T1000 (cell line): ENCODE measurements around the gene CHST8.

Experiments
- DNase-seq: peaks from one replicate; lab custom pipeline; 2025; ENCODE audit warnings: mixed read lengths; lab: John Stamatoyannopoulos, UW

Gene CHST8

GRCh38 chr19:33795370-33796163, 173.8 kb downstream of the CHST8 start:
- DNase-seq = peak; percentile 16

DNA sequence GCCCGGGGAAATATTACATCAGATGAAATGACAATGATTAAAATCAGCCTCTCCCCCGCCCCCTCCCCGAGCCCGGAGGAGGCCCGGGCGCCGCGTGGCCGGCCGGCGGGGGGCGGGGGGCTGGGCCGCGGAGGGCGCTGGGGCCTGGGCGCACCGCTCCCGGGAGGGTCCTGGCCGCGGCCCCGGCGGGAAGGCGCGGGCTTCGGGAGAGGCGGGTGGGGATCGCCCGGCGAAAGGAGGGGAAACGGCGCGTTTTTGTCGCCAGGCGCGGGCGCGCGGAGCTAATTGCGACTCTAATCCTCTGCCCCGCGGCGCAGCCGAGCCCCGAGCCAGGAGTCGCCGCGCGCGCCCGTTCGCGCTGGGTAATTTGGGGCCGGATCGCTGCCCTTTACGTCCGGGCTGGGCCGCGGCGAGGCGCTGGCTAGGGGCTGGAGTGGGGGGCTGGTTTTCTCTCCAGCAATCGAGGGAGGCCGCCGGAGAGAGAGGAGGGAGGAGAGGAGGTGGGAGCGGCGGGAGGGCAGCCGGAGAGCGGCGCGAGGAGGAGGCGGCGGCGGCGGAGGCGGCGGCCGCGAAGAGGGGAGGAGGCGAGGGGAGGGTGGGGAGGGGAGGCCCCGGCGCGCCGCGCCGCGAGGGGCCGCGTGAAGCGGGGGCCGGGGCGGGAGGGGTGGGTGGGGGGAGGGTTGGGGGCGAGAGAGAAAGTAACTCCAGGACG, 174.6 kb downstream of the CHST8 start, which contains the start of gene KCTD15:
KCTD15 (plus strand) TSS at position 707 of the 712 bp plus-strand sequence. CDS start 3,585 bp downstream, outside the sequence.
- no peak for DNase-seq

GRCh38 chr19:33797802-33798671, 176.3 kb downstream of the CHST8 start:
- DNase-seq = no peak

- no peak for DNase-seq
Measured at GRCh38 chr19:33798681-33799111, 176.9 kb downstream of the CHST8 start.

DNA sequence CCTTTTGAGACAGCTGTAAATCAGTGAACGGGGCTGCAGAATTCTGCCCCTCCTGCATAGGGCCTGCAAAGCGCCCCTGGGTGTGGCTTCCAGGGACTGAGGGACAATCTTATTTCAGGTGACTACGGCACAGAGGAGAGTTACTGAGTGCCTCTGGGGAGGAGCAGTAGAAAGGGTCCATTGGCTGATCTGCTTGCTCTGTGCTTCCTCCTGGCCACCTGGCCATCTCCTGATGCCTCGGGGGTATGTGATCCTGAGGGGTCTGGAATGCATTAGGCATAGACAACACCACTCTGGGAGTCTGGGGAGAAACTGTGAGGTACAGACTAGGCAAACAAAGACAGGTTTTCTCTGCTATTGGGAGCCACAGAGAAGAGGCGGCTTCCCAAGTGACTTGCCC, 177.7 kb downstream of the CHST8 start:
- no peak for DNase-seq

DNA sequence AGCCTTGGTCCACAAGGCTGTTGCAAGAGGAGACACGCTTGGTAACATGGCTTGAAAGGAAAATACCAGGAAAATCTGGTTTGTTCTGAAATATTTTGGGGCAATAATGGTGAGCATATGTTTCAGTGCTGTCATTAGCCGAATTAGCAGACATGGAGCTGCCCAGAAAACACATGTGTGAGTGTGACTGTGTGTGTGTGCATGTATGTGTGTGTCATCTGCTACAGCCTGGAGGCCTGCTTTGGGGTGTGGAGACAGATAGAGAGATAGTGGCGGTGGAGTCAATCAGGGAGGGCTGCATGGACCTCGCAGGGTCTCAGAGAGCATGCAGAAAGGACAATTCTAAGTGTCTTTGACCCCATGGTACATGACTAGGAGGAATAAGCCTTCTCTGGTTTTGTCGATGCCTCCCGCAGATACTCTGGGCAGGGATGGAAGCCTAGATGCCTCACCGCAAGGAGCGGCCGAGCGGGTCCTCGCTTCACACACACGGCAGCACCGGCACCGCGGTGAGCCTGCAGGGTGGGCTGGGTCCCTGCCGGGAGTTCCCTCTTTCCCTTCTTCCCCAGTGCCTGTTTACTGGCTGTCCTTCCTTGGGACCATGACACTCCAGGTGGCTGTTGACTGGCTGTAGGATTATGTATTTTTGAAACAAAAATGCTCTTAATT, 178.4 kb downstream of the CHST8 start:
- no peak for DNase-seq

- no peak for DNase-seq
Measured at GRCh38 chr19:33801411-33801810, 179.7 kb downstream of the CHST8 start.

GRCh38 chr19:33802001-33802400, 180.2 kb downstream of the CHST8 start:
- no peak for DNase-seq

DNA sequence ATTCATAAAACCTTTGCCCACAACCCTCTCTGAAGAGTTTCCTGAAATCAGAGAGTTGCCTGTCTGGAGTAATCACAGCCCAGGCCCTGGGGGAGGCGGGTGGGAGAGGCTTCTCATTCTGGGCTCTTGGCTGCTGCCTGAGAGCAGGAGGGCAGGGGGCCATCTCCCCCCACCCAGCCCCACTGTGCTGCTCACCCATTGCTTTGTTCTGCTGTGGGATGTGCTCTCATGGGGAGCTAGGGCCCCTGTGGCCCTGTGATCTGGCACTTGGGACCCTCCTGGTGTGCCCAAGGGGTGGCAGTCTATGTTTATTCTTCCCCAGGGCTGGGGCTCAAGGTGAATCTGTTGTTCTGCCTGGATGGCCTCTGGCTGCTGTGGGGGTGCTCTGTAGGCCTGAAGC, 181.0 kb downstream of the CHST8 start:
- DNase-seq = no peak

DNA sequence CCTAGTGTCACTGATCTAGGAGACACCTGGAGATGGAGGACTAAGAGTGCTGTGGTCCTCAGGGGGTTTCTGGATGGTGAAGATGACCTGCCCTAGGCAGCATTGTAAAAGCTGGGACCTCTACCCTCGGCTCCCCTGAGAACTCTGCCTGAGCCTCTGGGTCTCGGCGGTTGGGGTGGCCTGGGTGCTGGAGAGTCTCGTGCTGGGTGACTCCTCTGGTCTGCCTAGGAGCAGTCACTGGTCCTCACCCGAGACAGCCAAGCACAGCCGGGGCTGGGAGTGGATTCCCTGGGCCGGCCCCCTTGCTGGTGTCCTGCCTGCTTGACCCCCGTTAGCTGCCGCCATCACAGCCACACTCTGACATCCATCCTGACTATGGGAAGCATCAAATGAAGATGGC, 181.6 kb downstream of the CHST8 start:
- DNase-seq = no peak

- no peak for DNase-seq
Measured at GRCh38 chr19:33804021-33804799, 182.5 kb downstream of the CHST8 start.

DNA sequence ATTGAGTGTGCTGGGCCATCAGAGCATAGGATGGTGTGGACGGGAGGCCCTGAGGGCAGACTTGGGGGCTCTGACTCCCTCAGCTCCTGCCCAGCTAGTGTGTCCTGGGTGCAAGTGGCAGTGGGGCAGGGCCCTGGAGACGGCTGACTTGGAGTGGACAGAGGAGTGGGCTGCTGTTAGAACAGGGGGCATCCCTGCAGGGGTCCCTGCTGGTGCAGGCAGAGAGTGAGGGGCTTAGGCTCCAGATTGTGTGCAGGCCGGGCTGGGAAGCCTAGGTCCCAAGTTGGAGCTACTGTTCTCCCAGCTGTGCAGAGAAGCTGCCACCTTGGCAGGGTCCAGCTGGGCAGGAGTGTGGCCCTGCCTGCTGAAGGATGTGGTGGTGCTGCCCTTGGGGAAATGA, 183.6 kb downstream of the CHST8 start:
- DNase-seq = no peak

DNA sequence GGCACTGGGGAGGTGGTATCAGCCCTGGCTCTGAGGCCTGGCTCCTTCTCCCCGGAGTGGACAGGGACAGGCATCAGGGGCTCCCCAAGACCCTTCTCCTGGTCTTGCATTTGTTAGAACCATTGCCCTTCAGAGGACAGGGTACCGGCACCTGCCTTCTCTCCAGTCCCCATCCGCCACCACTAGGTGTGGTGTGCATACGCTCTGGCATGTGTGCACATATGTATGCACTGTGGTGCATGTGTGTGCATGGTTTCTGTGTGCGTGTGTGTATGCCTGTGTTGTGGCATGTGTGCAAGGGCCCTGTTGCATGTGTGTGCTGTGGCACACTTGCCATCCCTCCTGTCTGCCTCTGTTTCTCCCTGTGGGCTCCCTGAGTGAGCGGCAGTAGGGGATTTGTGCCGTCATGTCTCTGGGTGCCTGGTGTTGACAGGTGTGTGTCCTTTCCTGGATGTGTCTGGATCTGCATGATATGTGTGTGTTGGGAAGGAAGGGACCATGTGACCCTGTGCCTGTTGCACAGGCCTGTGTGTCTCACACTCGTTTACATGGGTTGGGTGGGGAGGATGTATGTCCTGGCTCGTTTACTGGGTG, 184.2 kb downstream of the CHST8 start:
- no peak for DNase-seq

GRCh38 chr19:33806434-33806881, 184.7 kb downstream of the CHST8 start:
- no peak for DNase-seq

GRCh38 chr19:33808399-33808798, 186.6 kb downstream of the CHST8 start:
- DNase-seq = no peak

DNA sequence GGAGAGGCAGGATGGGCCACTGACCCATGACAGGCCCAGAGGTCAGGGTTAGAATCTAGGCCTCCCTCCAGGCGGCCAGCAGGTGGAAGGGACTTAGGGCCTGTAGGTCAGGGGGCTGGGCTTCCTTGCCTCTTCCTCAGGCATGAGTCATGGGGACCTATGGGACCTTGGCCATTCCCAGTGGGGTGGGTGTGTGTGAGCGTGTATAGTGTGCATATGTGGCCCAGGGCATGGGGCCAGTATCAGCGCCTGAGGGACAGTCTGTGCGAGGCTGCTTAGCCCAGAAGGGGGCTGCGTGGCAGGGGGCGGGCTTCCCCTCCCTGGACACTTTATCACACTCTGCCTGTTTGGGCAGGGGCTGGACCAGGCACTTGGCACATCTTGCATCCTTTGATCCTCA, 188.2 kb downstream of the CHST8 start:
- peak; percentile 21 for DNase-seq

DNA sequence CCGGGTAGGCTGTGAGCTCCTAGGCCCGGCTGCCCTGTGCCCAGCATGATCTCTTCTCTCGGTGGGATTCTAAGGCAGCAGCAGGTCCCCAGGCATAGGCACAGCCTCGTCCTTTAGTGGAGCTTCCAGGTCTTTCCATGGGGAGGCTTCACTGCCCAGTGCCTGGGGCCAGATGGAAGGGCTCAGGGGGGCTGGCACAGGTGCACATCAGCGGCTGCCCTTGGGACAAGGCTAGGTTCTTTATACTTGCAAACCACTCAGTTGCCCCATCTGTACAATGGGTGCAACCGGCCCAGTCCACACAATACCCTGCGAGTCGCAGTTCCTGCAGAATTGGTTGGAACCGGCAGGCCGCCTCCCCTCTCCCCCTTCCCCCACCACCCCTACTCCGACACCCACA, 189.1 kb downstream of the CHST8 start:
- no peak for DNase-seq

DNA sequence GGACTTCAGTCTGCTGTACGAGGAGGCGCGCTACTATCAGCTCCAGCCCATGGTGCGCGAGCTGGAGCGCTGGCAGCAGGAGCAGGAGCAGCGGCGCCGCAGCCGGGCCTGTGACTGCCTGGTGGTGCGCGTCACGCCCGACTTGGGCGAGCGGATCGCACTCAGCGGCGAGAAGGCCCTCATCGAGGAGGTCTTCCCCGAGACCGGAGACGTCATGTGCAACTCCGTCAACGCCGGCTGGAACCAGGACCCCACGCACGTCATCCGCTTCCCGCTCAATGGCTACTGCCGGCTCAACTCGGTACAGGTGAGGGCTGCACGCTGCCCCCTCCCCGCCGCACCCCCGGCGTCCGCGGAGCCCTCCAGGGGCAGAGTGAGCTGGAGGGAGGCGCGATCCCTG, 189.5 kb downstream of the CHST8 start:
- no peak for DNase-seq

DNA sequence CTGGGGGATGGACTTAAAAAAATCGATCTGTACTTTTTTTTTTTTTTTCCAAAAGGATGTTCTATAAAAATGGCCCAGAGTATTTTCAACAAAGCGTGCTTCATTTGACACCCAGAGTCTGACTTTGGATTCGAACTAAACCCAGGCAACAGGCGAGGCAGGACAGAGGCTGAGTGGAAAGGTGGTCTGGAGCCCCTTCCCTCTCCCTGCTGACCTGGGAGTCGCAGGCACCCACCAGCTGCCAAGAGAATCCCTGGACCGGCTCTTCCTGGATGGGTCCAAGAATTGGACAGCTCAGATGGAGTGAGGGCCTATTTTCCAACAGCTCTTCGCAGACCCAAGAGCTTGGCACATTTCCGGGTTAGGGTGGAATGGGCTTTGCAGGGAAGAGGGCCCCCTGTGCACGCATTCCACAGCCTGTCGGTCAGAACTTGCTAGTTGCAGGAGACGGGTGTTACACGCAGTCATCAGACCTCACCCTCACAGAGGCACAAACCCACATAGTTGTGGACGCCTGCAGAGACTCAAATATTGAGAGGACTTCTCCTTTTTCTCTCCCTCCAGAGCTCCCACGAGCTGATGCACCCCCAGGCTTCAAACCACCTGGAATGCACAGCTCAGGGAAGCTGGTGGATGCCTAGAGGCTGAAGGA, 190.1 kb downstream of the CHST8 start:
- DNase-seq = no peak
